ENCODE data around the gene CBR3.

CBR3 gene

DNA sequence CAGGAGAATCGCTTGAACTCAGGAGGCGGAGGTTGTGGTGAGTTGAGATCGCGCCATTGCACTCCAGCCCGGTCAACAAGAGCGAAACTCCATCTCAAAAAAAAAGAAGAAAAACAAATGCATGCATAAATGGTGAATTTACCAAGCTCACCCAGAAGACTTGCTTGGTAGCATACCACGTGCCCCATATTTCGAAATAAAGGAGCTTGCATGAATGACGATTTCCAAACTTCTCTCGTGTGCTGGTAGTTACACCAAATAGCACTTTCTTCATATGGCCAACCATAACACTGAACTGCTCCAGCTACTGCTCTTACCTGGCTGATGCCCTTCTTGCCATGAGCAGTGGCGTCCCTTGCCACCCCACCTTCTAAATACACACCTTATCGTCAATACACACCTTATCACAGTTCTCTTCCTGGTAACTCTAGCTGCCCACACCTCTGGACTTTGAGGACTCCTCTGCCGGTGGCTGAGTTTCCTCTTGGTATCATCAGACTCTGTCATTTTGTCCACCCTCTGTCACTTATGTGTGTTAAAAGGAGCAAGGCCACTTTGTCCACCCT lies 24.6 kb downstream of the CBR3 start:
- Histone ChIP-seq H3K36me3 (ENCODE audit: low read length) (no peaks in the 10 kb centered on the region), H3K9ac (ENCODE audit: low read length) (no peak overlapping the region), H3K4me3 (ENCODE audit: insufficient read depth, low read length, poor library complexity, severe bottlenecking) (no peak overlapping the region), H3K79me2 (ENCODE audit: insufficient read depth, low read length) (no peaks in the 10 kb centered on the region), H3F3A (ENCODE audit: insufficient read depth) (no peaks in the 10 kb centered on the region), H3K27me3 (ENCODE audit: low read length) (no peaks in the 10 kb centered on the region), H3K9me2 (replicated peaks; ENCODE audit: insufficient read depth, low read length) (no peaks in the 10 kb centered on the region), H3K27ac (ENCODE audit: low read depth, low read length) (no peak overlapping the region), H2AFZ (ENCODE audit: low read depth, low read length, severe bottlenecking) (no peak overlapping the region), H4K20me1 (ENCODE audit: low read depth, low read length) (no peaks in the 10 kb centered on the region), H3K4me2 (ENCODE audit: low read depth, low read length, poor library complexity, severe bottlenecking) (no peak overlapping the region), H3K9me3 (ENCODE audit: insufficient read depth, low read length) (no peaks in the 10 kb centered on the region)
- no peak for TF ChIP-seq EZH2phosphoT487 (conservative IDR thresholded peaks at IDR 0.05; ENCODE audit: low read length)
- TF ChIP-seq, protein P1, sequence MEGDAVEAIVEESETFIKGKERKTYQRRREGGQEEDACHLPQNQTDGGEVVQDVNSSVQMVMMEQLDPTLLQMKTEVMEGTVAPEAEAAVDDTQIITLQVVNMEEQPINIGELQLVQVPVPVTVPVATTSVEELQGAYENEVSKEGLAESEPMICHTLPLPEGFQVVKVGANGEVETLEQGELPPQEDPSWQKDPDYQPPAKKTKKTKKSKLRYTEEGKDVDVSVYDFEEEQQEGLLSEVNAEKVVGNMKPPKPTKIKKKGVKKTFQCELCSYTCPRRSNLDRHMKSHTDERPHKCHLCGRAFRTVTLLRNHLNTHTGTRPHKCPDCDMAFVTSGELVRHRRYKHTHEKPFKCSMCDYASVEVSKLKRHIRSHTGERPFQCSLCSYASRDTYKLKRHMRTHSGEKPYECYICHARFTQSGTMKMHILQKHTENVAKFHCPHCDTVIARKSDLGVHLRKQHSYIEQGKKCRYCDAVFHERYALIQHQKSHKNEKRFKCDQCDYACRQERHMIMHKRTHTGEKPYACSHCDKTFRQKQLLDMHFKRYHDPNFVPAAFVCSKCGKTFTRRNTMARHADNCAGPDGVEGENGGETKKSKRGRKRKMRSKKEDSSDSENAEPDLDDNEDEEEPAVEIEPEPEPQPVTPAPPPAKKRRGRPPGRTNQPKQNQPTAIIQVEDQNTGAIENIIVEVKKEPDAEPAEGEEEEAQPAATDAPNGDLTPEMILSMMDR (IDR thresholded peaks at IDR 0.05; ENCODE audit: insufficient read depth, low read length, poor library complexity, severe bottlenecking): no peak

DNA sequence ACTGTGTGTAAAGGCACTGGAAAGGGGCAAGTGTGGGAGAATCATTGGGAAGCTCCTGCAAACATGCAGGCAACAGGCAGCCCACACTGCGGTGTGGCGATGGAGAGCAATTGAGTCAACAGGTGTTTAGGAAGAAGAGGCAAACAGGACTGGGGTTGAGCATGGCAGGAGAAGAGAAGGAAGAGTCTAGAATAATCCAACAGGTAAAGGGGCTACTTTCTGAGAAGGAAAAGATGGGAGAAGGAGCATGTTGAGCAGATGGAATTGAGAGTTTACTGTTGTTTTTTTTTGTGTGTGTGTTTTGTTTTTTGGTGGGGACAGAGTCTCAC lies 25.9 kb downstream of the CBR3 start:
- TF ChIP-seq, protein P1 (IDR thresholded peaks at IDR 0.05; ENCODE audit: insufficient read depth, low read length, poor library complexity, severe bottlenecking): no peak
- no peak for TF ChIP-seq EZH2phosphoT487 (conservative IDR thresholded peaks at IDR 0.05; ENCODE audit: low read length)
- H3K4me2 ChIP-seq (ENCODE audit: low read depth, low read length, poor library complexity, severe bottlenecking): no peak overlapping the region
- no peak overlapping the region for H2AFZ ChIP-seq (ENCODE audit: low read depth, low read length, severe bottlenecking)

DNA sequence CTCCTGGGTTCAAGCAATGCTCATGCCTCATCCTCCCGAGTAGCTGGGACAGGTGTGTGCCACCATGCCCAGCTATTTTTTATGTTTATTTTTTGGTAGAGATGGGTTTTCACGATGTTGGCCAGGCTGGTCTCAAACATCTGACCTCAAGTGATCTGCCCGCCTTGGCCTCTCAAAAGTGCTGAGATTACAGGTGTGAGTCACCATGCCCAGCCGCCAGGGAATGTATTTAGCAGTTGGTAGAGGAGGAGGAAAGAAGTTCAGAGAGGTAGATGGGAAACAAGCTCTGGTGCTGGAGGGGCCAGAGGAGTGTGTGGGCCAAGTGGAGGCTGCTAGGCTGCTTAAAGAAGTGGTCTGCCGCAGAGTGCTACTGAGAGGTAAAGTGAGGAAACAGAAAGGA lies 27.8 kb downstream of the CBR3 start:
- H3K27ac ChIP-seq (ENCODE audit: low read depth, low read length): no peak overlapping the region
- no peaks in the 10 kb centered on the region for H3F3A ChIP-seq (ENCODE audit: insufficient read depth)
- no peaks in the 10 kb centered on the region for H3K9me3 ChIP-seq (ENCODE audit: insufficient read depth, low read length)
- no peak overlapping the region for H3K4me3 ChIP-seq (ENCODE audit: insufficient read depth, low read length, poor library complexity, severe bottlenecking)
- H4K20me1 ChIP-seq (ENCODE audit: low read depth, low read length): no peaks in the 10 kb centered on the region
- H3K4me2 ChIP-seq (ENCODE audit: low read depth, low read length, poor library complexity, severe bottlenecking): no peak overlapping the region
- H3K9me2 ChIP-seq (replicated peaks; ENCODE audit: insufficient read depth, low read length): no peaks in the 10 kb centered on the region
- H3K9ac ChIP-seq (ENCODE audit: low read length): no peak overlapping the region
- no peaks in the 10 kb centered on the region for H3K36me3 ChIP-seq (ENCODE audit: low read length)
- no peaks in the 10 kb centered on the region for H3K27me3 ChIP-seq (ENCODE audit: low read length)
- TF ChIP-seq EZH2phosphoT487 (conservative IDR thresholded peaks at IDR 0.05; ENCODE audit: low read length): no peak
- TF ChIP-seq, protein P1 (IDR thresholded peaks at IDR 0.05; ENCODE audit: insufficient read depth, low read length, poor library complexity, severe bottlenecking): no peak
- H2AFZ ChIP-seq (ENCODE audit: low read depth, low read length, severe bottlenecking): no peak overlapping the region
- H3K79me2 ChIP-seq (ENCODE audit: insufficient read depth, low read length): no peaks in the 10 kb centered on the region

More for the DNA sequence above, 25.9 kb downstream of the CBR3 start:
- H3K4me3 ChIP-seq (ENCODE audit: insufficient read depth, low read length, poor library complexity, severe bottlenecking): no peak overlapping the region
- H3K27me3 ChIP-seq (ENCODE audit: low read length): no peaks in the 10 kb centered on the region
- H3K27ac ChIP-seq (ENCODE audit: low read depth, low read length): no peak overlapping the region
- no peaks in the 10 kb centered on the region for H4K20me1 ChIP-seq (ENCODE audit: low read depth, low read length)
- H3K9me3 ChIP-seq (ENCODE audit: insufficient read depth, low read length): no peaks in the 10 kb centered on the region
- no peaks in the 10 kb centered on the region for H3K36me3 ChIP-seq (ENCODE audit: low read length)
- no peaks in the 10 kb centered on the region for H3K79me2 ChIP-seq (ENCODE audit: insufficient read depth, low read length)
- no peak overlapping the region for H3K9ac ChIP-seq (ENCODE audit: low read length)
- no peaks in the 10 kb centered on the region for H3F3A ChIP-seq (ENCODE audit: insufficient read depth)
- H3K9me2 ChIP-seq (replicated peaks; ENCODE audit: insufficient read depth, low read length): no peaks in the 10 kb centered on the region
